HEK293 (cell line): ENCODE data around the gene RASA2.

Source experiments
- MZF1 ChIP-seq: fragments of 450-650 bp; formaldehyde crosslinking; IDR thresholded peaks from 2 replicates; pipeline ENCODE4 v1.5.1; 2017; ENCODE audit warnings: missing biosample characterization, missing genetic modification characterization, borderline replicate concordance
- PRDM1 ChIP-seq: fragments of 450-650 bp; formaldehyde crosslinking; IDR thresholded peaks from 2 replicates; pipeline ENCODE4; 2016; ENCODE audit warnings: missing biosample characterization, missing genetic modification characterization
- ZBTB7A ChIP-seq: fragments of 450-650 bp; formaldehyde crosslinking; IDR thresholded peaks from 2 replicates; pipeline ENCODE4 v1.5.1; 2016; ENCODE audit warnings: low read depth, missing biosample characterization, missing genetic modification characterization
- ZNF223 ChIP-seq: fragments of 450-650 bp; formaldehyde crosslinking; IDR thresholded peaks from 2 replicates; pipeline ENCODE4 v1.5.1; 2016; ENCODE audit warnings: missing biosample characterization, missing genetic modification characterization
- ZNF274 ChIP-seq, 2 experiments: fragments of 200-500 bp in 1 of 2; fragments of 450-650 bp in 1 of 2; sonication (Bioruptor generic) in 1 of 2; formaldehyde crosslinking in 1 of 2; IDR thresholded peaks; 2 replicates each; pipeline versions ENCODE4 v1.5.1 to v1.6.1; 2014 to 2016; ENCODE audit warnings: borderline replicate concordance in 1 of 2, inconsistent platforms in 1 of 2, low read length in 1 of 2, missing biosample characterization in 1 of 2, missing genetic modification characterization in 1 of 2
- ZNF548 ChIP-seq: fragments of 450-650 bp; formaldehyde crosslinking; IDR thresholded peaks from 2 replicates; pipeline ENCODE4 v1.5.1; 2016; ENCODE audit warnings: missing biosample characterization, missing genetic modification characterization
- ZNF639 ChIP-seq: fragments of 450-650 bp; formaldehyde crosslinking; IDR thresholded peaks from 2 replicates; pipeline ENCODE4 v1.5.1; 2016; ENCODE audit warnings: missing biosample characterization, missing genetic modification characterization
- ZNF670 ChIP-seq: fragments of 450-650 bp; formaldehyde crosslinking; IDR thresholded peaks from 2 replicates; pipeline ENCODE4 v1.5.1; 2016; ENCODE audit warnings: missing biosample characterization, missing genetic modification characterization, low read depth
- TF ChIP-seq, protein P1 (sequence below): fragments of 450-650 bp; formaldehyde crosslinking; IDR thresholded peaks from 2 replicates; pipeline ENCODE4; 2016; ENCODE audit warnings: missing biosample characterization, missing genetic modification characterization
- TF ChIP-seq, protein P2 (sequence below): fragments of 450-650 bp; formaldehyde crosslinking; IDR thresholded peaks from 2 replicates; pipeline ENCODE4 v1.5.1; 2016; ENCODE audit warnings: missing biosample characterization, missing genetic modification characterization
- TF ChIP-seq, protein P3 (sequence below): sonication (generic); formaldehyde crosslinking; IDR thresholded peaks from 2 replicates; pipeline ENCODE4 v1.8.1; 2022; ENCODE audit warnings: mild to moderate bottlenecking, moderate library complexity, missing genetic modification reagents

DNA sequence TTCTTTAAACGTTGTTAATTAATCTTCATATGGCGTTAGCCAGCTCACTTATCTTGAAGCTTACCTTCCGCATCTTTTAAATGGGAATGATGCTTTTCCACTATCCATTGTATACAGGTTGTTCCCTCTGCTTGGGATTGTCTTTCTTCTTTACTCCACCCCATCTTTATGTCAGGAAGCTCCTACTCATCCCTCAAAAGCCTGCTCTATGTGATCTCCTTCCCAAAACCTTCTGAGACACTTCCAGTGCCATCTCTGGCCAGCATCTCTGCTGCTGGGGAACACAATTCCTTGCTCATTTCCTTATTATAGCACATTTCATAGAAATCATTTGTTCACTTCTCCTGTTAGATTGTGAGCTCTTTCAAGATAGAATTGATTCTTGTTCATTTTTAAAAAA, 4.3 kb downstream of the RASA2 start:
- TF ChIP-seq ZNF548 (no peak), ZBTB7A (tag by site-specific recombination) (no peak), ZNF639 (no peak), PRDM1 (no peak), MZF1 (no peak), ZNF670 (no peak), ZNF274 (IDR thresholded peaks at IDR 0.05; ENCODE audit: low read length) (no peak), ZNF274 (tag by site-specific recombination; IDR thresholded peaks at IDR 0.05; ENCODE audit: borderline replicate concordance) (no peak), ZNF223 (tag by site-specific recombination) (no peak)
- TF ChIP-seq, protein P1, sequence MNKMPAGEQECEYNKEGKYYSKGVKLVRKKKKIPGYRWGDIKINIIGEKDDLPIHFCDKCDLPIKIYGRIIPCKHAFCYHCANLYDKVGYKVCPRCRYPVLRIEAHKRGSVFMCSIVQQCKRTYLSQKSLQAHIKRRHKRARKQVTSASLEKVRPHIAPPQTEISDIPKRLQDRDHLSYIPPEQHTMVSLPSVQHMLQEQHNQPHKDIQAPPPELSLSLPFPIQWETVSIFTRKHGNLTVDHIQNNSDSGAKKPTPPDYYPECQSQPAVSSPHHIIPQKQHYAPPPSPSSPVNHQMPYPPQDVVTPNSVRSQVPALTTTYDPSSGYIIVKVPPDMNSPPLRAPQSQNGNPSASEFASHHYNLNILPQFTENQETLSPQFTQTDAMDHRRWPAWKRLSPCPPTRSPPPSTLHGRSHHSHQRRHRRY, result no peak
- TF ChIP-seq, protein P2, sequence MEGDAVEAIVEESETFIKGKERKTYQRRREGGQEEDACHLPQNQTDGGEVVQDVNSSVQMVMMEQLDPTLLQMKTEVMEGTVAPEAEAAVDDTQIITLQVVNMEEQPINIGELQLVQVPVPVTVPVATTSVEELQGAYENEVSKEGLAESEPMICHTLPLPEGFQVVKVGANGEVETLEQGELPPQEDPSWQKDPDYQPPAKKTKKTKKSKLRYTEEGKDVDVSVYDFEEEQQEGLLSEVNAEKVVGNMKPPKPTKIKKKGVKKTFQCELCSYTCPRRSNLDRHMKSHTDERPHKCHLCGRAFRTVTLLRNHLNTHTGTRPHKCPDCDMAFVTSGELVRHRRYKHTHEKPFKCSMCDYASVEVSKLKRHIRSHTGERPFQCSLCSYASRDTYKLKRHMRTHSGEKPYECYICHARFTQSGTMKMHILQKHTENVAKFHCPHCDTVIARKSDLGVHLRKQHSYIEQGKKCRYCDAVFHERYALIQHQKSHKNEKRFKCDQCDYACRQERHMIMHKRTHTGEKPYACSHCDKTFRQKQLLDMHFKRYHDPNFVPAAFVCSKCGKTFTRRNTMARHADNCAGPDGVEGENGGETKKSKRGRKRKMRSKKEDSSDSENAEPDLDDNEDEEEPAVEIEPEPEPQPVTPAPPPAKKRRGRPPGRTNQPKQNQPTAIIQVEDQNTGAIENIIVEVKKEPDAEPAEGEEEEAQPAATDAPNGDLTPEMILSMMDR (tag by site-specific recombination), result no peak
- TF ChIP-seq, protein P3, sequence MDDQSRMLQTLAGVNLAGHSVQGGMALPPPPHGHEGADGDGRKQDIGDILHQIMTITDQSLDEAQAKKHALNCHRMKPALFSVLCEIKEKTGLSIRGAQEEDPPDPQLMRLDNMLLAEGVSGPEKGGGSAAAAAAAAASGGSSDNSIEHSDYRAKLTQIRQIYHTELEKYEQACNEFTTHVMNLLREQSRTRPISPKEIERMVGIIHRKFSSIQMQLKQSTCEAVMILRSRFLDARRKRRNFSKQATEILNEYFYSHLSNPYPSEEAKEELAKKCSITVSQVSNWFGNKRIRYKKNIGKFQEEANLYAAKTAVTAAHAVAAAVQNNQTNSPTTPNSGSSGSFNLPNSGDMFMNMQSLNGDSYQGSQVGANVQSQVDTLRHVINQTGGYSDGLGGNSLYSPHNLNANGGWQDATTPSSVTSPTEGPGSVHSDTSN (CRISPR knock-in tag), result no peak
